ENCODE results near the gene ZNF276.

The ZNF276 gene

GRCh38 chr16:89716916-89717687 lies 4.2 kb upstream of the ZNF276 start:
- no peak for DNase-seq

GRCh38 chr16:89717688-89718505 lies 3.4 kb upstream of the ZNF276 start:
- DNase-seq = no peak

- peak; percentile 24 for DNase-seq
Observed at GRCh38 chr16:89720551-89720812, 855 bp upstream of the ZNF276 start.

GRCh38 chr16:89721546-89722391 lies 432 bp downstream of the ZNF276 start:
- peak; percentile 84 for DNase-seq

- DNase-seq = peak; percentile 69
Observed at GRCh38 chr16:89722392-89723278, 1.3 kb downstream of the ZNF276 start.

- DNase-seq = peak; percentile 70
Observed at GRCh38 chr16:89723279-89724250, 2.2 kb downstream of the ZNF276 start.

GRCh38 chr16:89727406-89728120 lies 6.2 kb downstream of the ZNF276 start:
- DNase-seq = no peak

GRCh38 chr16:89729293-89729692 lies 8.0 kb downstream of the ZNF276 start:
- DNase-seq = no peak

GRCh38 chr16:89729863-89730593 lies 8.7 kb downstream of the ZNF276 start:
- no peak for DNase-seq

- no peak for DNase-seq
Observed at GRCh38 chr16:89730610-89731234, 9.4 kb downstream of the ZNF276 start.

- no peak for DNase-seq
Observed at GRCh38 chr16:89732142-89732917, 11.0 kb downstream of the ZNF276 start.

- no peak for DNase-seq
Observed at GRCh38 chr16:89732918-89733242, 11.5 kb downstream of the ZNF276 start.

- no peak for DNase-seq
Observed at GRCh38 chr16:89733322-89733721, 12.0 kb downstream of the ZNF276 start.

GRCh38 chr16:89733792-89734191 lies 12.5 kb downstream of the ZNF276 start:
- DNase-seq = no peak

- DNase-seq = no peak
Observed at GRCh38 chr16:89736554-89736953, 15.2 kb downstream of the ZNF276 start.

- peak; percentile 53 for DNase-seq
Observed at GRCh38 chr16:89737341-89738071, 16.2 kb downstream of the ZNF276 start.

- no peak for DNase-seq
Observed at GRCh38 chr16:89738072-89738377, 16.7 kb downstream of the ZNF276 start.

Data from stimulated activated CD4-positive, alpha-beta T cell treated with anti-CD3 and anti-CD28 coated beads, Interleukin-4, amount 100 ng/mL, for 24 hours (primary cell).